K562 (cell line): ENCODE measurements around the gene GAB2.

Experiments used
- CTCF ChIP-seq, 3 experiments: IDR thresholded peaks in 2 of 3; conservative IDR thresholded peaks in 1 of 3; 2 replicates each; pipeline ENCODE4 v1.5.1; 2011 to 2012; ENCODE audit warnings: low read length in 3 of 3, mild to moderate bottlenecking in 3 of 3, control low read depth in 2 of 3, improper control_type of control experiment in 1 of 3, inconsistent platforms in 1 of 3, low read depth in 1 of 3, mixed read lengths in 1 of 3, moderate library complexity in 1 of 3; ENCODE audit not compliant: insufficient read depth in 2 of 3
- POLR2A ChIP-seq: fragments of 450-650 bp; conservative IDR thresholded peaks from 2 replicates; pipeline ENCODE4 v1.6.1; 2016
- RCOR1 ChIP-seq, 2 experiments: IDR thresholded peaks; 2 replicates each; pipeline ENCODE4 v1.6.1; 2012; ENCODE audit warnings: low read depth in 2 of 2, low read length in 2 of 2, borderline replicate concordance in 1 of 2, improper control_type of control experiment in 1 of 2
- SMARCA5 ChIP-seq: fragments of 450-650 bp; IDR thresholded peaks from 2 replicates; pipeline ENCODE4 v1.6.1; 2016
- ZNF586 ChIP-seq: fragments of 450-650 bp; formaldehyde crosslinking; conservative IDR thresholded peaks from 2 replicates; pipeline ENCODE4 v1.4.0; 2020; ENCODE audit warnings: mild to moderate bottlenecking, moderate library complexity

- TF ChIP-seq CTCF (IDR thresholded peaks at IDR 0.05 in 2 of 3, conservative IDR thresholded peaks at IDR 0.05 in 1 of 3; ENCODE audit: insufficient read depth in 2 of 3, low read depth in 1 of 3, low read length in 3 of 3), result no peak
- no peak for TF ChIP-seq POLR2A
- no peak for TF ChIP-seq RCOR1 (IDR thresholded peaks at IDR 0.05; ENCODE audit: borderline replicate concordance in 1 of 2, low read depth in 2 of 2, low read length in 2 of 2)
- TF ChIP-seq ZNF586, result no peak
- no peak for TF ChIP-seq SMARCA5
Observed at GRCh38 chr11:78331711-78332110, 85.9 kb downstream of the GAB2 start.
